Thoracic aorta (tissue), 2 donors: ENCODE measurements around the gene SHH. TPM values are rescaled to one million over a fixed set of nuclear protein-coding genes. Genes with fewer than 3 reads are reported as not detected.
A peak's percentile ranks its signal among the peaks of the same experiment; 100 is the strongest.

Experiments used
- ATAC-seq: fragments of 150-250 bp; one replicate; pipeline ENCODE4 v1.8.0; 2017; ENCODE audit warnings: low read depth; ENCODE audit not compliant: insufficient number of reproducible peaks, low FRiP score
- DNase-seq: peaks from one replicate; pipeline ENCODE4 v3.0.0-alpha.2; 2020; ENCODE audit warnings: low spot score
- H3K27ac ChIP-seq, 2 donors: fragments of 200-600 bp; sonication (generic); 1 replicate in 1 of 2; 2 replicates in 1 of 2; pipeline ENCODE4 v1.5.1; 2016; ENCODE audit warnings: mild to moderate bottlenecking in 2 of 2, moderate library complexity in 2 of 2
- H3K27me3 ChIP-seq: fragments of 200-600 bp; sonication (generic); replicated peaks from 2 replicates; pipeline ENCODE4 v1.6.0; 2016; ENCODE audit warnings: mild to moderate bottlenecking; ENCODE audit not compliant: insufficient read depth
- H3K36me3 ChIP-seq: fragments of 200-600 bp; sonication (generic); one replicate; pipeline ENCODE4 v1.5.1; 2016
- H3K4me1 ChIP-seq, 2 donors: fragments of 200-600 bp; sonication (generic); 1 replicate in 1 of 2; 2 replicates in 1 of 2; pipeline versions ENCODE4 v1.5.1 to v1.6.0; 2016; ENCODE audit warnings: low read depth in 2 of 2, mild to moderate bottlenecking in 1 of 2; ENCODE audit not compliant: control insufficient read depth in 1 of 2
- H3K4me3 ChIP-seq: fragments of 200-600 bp; sonication (generic); 2 replicates; pipeline ENCODE4 v1.5.1; 2016; ENCODE audit warnings: mild to moderate bottlenecking
- H3K9me3 ChIP-seq: fragments of 200-600 bp; sonication (generic); 2 replicates; pipeline ENCODE4 v1.5.1; 2016
- CTCF ChIP-seq: fragments of 200-600 bp; sonication (generic); IDR thresholded peaks from one replicate; pipeline ENCODE4 v1.5.1; 2019; ENCODE audit warnings: antibody characterized with exemption
- total RNA-seq, 2 donors: library from RNA; depleted of rRNA; stranded (reverse); fragments of >200 nt; gene quantifications; one replicate each; pipeline versions ENCODE4 v1.1.0 to v1.2.3, GENCODE V29; 2016

The SHH gene
- total RNA-seq, 2 donors from 2014 or later: 0.28 TPM; not detected in 1

GRCh38 chr7:155808549-155809331 is 3.5 kb downstream of the SHH start:
- DNase-seq: no peak

GRCh38 chr7:155807789-155808548 is 4.3 kb downstream of the SHH start:
- H3K4me3 ChIP-seq: no peak overlapping the region

More at GRCh38 chr7:155808549-155809331, 3.5 kb downstream of the SHH start:
- H3K4me1 ChIP-seq: peaks cover 26 to 47% of the 10 kb centered on the region in 2 donors
- peaks cover 6% of the 10 kb centered on the region for H3K27me3 ChIP-seq
- ATAC-seq: no peak
- H3K9me3 ChIP-seq: no peaks in the 10 kb centered on the region
- no peak overlapping the region for H3K27ac ChIP-seq
- TF ChIP-seq CTCF: no peak
- H3K36me3 ChIP-seq: no peaks in the 10 kb centered on the region
- H3K4me3 ChIP-seq: peak overlapping the region; percentile 43

GRCh38 chr7:155807065-155807671 is 5.1 kb downstream of the SHH start:
- H3K36me3 ChIP-seq: no peaks in the 10 kb centered on the region
- peaks cover 26 to 56% of the 10 kb centered on the region in 2 donors for H3K4me1 ChIP-seq
- H3K9me3 ChIP-seq: no peaks in the 10 kb centered on the region
- ATAC-seq: no peak
- H3K27ac ChIP-seq: no peak overlapping the region
- peaks cover 6% of the 10 kb centered on the region for H3K27me3 ChIP-seq
- no peak overlapping the region for H3K4me3 ChIP-seq
- TF ChIP-seq CTCF: no peak
- no peak for DNase-seq

More at GRCh38 chr7:155807789-155808548, 4.3 kb downstream of the SHH start:
- peaks cover 6% of the 10 kb centered on the region for H3K27me3 ChIP-seq
- no peak for TF ChIP-seq CTCF
- no peaks in the 10 kb centered on the region for H3K36me3 ChIP-seq
- no peak for DNase-seq
- H3K4me1 ChIP-seq: peaks cover 26 to 54% of the 10 kb centered on the region in 2 donors
- ATAC-seq: no peak
- no peak overlapping the region for H3K27ac ChIP-seq
- no peaks in the 10 kb centered on the region for H3K9me3 ChIP-seq

GRCh38 chr7:155806096-155806871 is 6.0 kb downstream of the SHH start:
- Histone ChIP-seq H3K9me3 (no peaks in the 10 kb centered on the region), H3K27me3 (peaks cover 6% of the 10 kb centered on the region), H3K36me3 (no peaks in the 10 kb centered on the region), H3K27ac (no peak overlapping the region), H3K4me3 (peak overlapping the region; percentile 60), H3K4me1 (peaks cover 26 to 56% of the 10 kb centered on the region in 2 donors)
- ATAC-seq (no peak), DNase-seq (no peak)
- no peak for TF ChIP-seq CTCF
